Fibroblast of peridontal ligament (primary cell): ENCODE data around the gene CAMK2B.

Experiments used
- DNase-seq: peaks from one replicate; pipeline ENCODE4 v3.0.0-alpha.2; 2010; ENCODE audit errors: extremely low read depth

Gene CAMK2B

GRCh38 chr7:44275957-44276570, 49.3 kb downstream of the CAMK2B start:
- no peak for DNase-seq

- no peak for DNase-seq
Observed at GRCh38 chr7:44275146-44275545, 50.2 kb downstream of the CAMK2B start.

DNA sequence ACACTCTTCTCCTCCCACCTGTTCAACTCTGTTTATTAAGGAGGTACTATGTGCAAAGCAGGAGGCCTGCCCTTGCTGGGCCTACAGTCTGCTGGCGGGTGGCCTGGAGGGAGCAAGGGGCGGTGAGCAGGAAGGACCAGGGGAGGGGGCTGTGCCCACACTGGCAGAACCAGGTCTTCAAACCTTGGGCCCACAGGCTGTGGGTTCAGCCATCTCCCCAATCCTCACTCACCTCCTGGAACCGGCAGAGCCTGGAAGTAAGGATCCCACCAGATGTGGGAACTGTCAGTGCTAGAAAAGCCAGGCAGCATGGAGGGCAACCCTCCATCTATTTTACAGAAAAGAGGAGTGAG, 50.8 kb downstream of the CAMK2B start:
- DNase-seq: no peak

- DNase-seq: no peak
Observed at GRCh38 chr7:44273681-44274622, 51.4 kb downstream of the CAMK2B start.

DNA sequence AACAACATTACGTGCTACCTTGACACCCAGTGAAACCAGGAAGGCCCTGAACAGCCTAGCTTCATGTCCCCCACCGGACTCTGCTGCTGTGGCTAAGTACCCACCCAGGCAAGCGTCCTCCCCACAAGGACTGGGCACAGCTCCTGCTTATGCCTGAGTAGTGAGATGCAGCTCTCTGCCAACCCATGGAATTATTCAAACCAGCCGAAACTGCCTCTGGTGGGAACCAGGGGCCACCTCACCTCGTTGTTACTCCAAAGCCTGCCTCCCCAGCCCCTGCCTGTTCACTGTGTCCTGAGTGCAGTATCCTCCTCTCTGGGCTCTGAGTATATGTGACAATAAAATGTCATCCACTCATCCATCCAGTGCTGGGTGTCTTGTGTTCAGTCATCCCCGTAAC, 52.4 kb downstream of the CAMK2B start:
- no peak for DNase-seq

GRCh38 chr7:44272456-44272855, 52.9 kb downstream of the CAMK2B start:
- no peak for DNase-seq

- no peak for DNase-seq
Observed at GRCh38 chr7:44269943-44270493, 55.4 kb downstream of the CAMK2B start.

DNA sequence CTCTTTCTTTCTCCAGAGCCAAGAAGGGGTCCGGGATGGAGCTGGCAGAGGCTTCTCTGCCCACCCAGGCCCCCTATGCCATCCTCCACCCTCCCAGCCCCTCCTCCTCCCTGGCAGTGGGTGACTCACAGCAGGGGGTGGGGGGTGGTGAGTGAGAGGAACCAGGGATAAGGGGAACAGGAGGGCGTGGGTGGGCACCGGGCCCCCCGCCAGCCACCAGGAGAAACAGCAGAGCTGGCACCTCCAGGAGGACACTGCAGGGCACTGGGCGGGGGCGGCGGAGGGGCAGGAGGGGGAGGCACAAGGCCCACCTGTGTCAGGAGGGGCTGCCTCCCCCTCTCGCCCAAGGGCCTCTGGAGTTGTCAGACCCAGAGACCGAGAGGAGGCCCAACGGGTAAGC, 56.0 kb downstream of the CAMK2B start:
- no peak for DNase-seq

DNA sequence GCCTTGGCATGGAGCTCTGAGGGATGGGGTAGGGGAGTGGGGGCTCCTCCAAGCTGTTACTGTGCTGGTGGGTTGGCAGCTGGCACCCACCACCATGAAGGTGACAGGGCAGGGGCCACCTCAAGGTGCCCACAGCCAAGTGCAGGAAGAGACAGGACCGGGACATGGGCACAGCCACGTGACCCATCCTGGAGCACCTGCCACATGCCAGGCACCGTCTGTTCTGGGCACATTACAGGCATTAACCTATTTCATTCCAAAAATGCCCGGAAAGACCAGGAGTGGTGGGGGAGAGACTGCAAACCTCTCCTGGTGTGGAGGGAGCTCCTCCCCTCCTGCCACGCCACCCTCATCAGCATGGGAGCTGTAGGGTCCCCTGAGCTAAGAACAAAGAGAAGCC, 56.7 kb downstream of the CAMK2B start:
- DNase-seq: no peak

DNA sequence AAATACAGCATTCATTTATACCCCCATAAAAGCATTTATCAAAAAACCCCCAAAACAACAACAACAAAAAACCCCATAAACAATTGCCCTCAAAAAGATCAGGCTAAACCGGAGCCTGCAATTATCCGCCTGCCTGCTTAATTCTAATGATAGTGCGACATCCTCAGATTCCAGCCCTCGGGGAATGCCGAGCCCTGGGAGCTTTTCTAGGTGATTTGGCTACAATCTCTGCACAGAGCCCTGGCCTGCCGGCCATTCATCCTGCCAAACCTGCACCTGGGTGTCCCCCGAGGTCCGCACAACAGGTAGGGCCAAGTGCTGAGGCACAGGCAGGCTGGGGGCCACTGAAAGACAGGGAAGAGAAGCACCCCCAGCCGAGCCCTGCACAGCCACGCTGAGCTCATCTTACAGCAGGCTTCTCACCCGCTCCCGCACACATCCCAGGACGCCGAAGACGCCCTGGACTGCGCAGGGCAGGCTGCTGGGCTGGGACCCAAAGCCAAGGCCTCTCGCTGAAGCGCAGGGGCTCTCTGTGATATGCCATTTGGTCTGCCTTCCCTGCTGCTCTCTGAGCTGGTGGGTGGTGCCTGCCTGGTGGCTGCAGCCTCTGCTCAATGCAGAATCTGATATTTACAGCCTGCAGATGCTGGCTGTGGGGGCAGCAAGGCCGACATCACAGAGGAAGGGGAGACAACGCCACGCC, 57.5 kb downstream of the CAMK2B start:
- no peak for DNase-seq

- no peak for DNase-seq
Observed at GRCh38 chr7:44267178-44267577, 58.2 kb downstream of the CAMK2B start.

DNA sequence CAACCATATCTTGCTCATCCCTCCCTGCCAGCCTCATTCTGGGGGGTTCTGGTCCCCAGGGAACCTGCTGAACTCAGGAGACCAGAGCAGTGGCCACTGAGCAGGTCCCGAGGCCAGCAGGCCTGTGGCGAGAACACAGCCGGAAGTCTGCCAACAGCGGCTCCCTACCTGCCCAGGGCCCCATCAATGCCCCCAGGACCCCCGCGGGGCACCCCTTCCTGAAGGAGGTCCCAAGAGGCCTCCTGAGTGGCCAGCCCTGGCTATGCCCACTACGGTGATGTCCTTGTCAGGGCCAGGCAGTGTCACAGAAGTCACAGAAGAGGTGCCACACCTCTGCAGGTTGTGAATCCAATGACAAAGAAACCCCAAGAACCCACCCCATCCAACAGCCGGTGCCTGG, 58.9 kb downstream of the CAMK2B start:
- no peak for DNase-seq

DNA sequence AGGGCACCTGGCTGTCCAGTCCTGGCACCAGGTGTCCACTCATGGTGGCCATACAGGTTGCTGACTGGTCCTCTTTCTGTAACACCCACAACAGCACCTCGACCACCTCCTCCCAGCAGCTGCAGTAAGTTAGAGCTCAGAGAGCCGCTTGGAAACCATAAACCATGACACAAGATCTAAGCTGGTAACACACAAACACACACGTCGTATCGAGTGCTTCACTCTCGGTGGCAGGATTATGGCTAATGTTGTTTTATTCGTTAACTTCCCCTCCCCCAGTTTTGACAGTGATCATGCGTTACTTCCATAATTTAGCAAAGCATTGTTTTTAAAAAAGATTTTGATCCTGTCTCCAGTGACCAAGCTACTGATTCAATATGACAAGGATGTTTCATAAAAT, 59.7 kb downstream of the CAMK2B start:
- DNase-seq: no peak

GRCh38 chr7:44264221-44264931, 61.0 kb downstream of the CAMK2B start:
- DNase-seq: no peak

GRCh38 chr7:44263326-44264082, 61.9 kb downstream of the CAMK2B start:
- no peak for DNase-seq

- DNase-seq: no peak
Observed at GRCh38 chr7:44262031-44262430, 63.4 kb downstream of the CAMK2B start.

DNA sequence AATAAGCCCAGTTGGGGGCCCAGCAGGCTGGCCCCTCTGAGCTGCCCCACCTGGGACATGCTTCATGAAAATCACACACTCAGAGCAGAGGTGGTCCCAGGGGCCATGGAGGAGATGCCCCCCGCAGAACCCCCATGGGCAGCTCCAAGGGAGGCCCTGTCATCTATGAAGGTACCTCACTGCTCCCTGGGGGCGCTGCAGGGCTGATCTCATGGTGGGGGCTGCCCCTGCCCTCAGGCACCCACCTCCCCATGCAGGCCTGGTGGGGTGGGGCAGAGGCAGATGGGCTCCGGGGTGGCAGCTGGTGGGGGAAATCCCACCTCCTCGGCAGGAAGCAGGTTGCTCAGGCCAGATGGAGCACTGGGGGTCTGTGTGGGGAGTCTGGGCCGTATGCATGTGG, 64.2 kb downstream of the CAMK2B start:
- DNase-seq: no peak

DNA sequence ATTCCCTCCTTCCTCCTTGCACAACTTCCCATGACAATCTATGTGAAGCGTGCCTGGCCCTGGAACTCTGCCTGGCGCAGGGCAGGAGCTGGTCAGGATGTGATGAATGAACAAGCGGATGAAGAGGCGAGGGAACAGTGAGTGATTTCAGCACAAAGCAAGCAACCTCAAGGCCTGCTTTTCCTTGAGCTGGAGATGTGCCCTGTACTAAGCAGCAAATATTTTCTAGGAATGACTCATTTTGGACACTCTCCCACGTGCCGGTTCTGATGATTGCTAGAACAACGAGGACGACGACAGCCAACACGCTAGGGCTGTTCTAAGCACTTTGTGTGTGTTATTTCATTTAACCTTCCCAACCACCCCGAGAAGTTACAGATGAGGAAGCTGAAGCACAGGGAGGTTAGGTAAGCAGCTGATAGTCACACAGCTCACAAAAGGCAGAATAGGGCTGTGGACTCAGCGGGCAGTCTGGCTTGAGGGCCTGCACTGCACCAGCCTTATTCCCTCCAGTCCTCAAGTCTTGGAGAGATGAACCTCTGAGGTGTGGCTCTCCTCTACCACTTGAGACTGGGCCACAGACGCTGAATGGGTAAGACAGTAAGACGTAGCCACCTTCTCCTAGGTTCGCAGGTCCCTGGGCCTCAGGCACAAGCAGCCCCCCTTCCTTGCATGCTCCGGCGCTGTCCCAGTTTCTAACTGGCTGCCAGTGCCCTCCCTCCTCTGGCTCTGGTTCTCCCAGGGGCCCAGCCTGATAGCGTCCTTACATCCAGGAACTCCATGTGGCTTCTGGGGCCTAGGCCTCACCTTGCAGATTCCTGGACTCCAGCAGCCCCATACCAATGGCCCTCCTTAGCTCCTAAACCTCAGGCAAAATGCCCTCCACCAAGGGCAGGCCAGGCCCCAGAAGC, 65.6 kb downstream of the CAMK2B start:
- DNase-seq: peak; percentile 78

DNA sequence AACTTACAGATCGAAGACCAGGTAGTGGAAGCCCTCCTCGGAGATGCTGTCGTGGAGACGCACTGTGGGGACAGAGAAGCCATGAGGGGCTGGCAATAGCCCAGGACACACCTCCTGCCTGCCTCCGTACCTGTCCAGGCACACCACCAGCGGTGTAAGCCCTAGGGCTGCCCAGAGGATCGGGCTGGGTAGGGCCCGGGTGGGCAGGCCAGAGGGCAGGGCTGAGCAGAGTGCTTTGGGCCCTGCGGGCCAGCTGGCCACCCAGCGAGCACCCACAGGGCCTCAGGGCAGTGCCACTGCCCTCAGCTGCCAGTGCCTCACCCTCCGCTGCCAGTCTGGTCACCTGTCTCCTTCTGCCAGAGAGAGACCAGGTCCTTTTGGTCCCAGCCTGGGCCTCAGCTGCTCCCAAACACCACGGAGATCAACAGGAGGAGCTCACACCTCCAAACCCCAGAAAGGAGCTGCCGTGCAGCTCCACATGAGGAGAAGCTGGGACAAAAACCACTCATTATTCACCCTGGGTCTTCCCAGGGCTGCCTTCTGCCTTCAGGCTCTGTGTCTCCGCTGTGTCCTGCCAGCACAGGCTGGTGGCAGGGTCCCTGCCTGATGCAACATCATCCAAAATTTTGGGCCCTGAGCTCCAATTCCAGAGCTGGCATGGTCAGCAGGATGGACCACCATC, 66.4 kb downstream of the CAMK2B start:
- no peak for DNase-seq

DNA sequence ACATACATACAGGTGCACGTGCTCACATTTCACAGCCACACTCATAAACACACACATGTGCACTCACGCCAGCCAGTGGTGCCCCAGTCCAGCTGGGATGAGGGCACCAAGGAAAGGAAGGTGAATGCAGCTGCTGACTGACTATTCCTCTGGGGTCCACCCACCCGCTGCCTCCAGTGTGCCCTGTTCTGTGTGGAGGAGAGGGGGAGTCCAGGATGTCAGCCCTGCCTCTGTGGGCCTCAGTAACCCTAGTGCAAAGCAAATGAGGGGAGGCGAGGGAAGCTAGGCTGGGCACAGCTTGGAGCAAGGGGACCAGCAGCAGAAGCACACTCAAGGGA, 67.0 kb downstream of the CAMK2B start:
- no peak for DNase-seq
